ENCODE data around the gene CEBPZOS. TPM values are rescaled to one million over a fixed set of nuclear protein-coding genes. Genes with fewer than 3 reads are reported as not detected.
A peak's percentile ranks its signal among the peaks of the same experiment; 100 is the strongest.

The CEBPZOS gene
- total and polyA plus RNA-seq, 9 of the 15 experiments (the other 6 are each of a cell fraction or from before 2014, with no cell fraction given) = 21.7 to 64.8 (median 46.7) TPM

DNA sequence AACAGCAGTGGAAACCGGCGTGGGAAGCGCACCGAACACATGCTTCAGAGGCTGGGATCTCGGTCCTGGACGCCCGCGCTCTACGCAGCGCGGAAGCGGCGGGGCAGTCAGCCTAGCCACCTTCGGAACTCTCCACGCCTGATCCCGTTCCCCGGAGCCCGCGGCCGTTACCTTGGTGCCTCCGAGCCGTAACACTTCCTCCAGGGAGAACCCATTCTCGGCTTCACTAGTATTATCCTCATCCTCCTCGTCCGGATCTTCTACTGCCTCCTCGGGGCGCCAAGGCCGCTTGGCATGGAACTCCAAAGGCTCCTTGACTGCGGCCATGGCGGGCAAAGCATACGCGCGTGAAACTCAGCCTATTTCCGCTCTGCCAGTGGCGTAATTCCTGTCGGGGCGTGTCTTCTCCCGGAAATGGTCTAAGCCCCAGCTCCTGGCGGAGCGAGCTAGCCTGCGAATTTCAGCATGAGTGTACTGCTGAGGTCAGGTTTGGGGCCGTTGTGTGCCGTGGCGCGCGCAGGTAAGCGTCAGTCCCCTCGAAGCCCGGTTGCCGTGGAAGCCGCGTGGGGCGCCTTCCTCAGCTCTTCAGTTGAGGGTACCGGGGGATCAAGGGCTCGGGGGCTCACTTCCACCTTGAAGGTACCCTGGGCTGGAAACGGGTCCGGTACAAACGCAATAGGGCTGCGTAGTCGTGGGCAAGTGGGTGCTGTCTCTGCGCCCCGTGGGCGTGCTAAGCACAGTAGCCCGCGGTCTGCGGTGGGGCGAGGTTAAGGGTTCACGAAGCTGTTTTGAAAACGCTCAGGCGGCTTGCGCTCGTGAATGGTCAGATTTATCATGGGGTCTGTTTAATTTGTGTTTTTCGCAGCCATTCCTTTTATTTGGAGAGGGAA is 35.2 kb downstream of the CEBPZOS start, which contains the start of the genes CEBPZ and NDUFAF7 (continued):
- TF ChIP-seq ZNF174 (CRISPR knock-in tag; IDR thresholded peaks at IDR 0.05) (no peak), TBP (optimal IDR thresholded peaks at IDR 0.05; ENCODE audit: low read depth, low read length) (peak; percentile 87), HNRNPH1 (optimal IDR thresholded peaks at IDR 0.05; ENCODE audit: low read depth, low read length) (no peak), NUFIP1 (IDR thresholded peaks at IDR 0.05; ENCODE audit: partially characterized antibody) (no peak), PPARD (CRISPR knock-in tag; IDR thresholded peaks at IDR 0.05) (no peak), OTX1 (CRISPR knock-in tag; IDR thresholded peaks at IDR 0.05) (no peak), KDM4B (IDR thresholded peaks at IDR 0.05; ENCODE audit: borderline replicate concordance in 2 of 2, low read depth in 1 of 2) (no peak), FOXJ3 (CRISPR knock-in tag; IDR thresholded peaks at IDR 0.05) (no peak), BRD9 (IDR thresholded peaks at IDR 0.05; ENCODE audit: low read depth, partially characterized antibody) (no peak)
- TF ChIP-seq, protein P1, sequence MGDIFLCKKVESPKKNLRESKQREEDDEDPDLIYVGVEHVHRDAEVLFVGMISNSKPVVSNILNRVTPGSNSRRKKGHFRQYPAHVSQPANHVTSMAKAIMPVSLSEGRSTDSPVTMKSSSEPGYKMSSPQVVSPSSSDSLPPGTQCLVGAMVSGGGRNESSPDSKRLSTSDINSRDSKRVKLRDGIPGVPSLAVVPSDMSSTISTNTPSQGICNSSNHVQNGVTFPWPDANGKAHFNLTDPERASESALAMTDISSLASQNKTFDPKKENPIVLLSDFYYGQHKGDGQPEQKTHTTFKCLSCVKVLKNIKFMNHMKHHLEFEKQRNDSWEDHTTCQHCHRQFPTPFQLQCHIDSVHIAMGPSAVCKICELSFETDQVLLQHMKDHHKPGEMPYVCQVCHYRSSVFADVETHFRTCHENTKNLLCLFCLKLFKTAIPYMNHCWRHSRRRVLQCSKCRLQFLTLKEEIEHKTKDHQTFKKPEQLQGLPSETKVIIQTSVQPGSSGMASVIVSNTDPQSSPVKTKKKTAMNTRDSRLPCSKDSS (IDR thresholded peaks at IDR 0.05; ENCODE audit: low read depth, partially characterized antibody) = no peak
- TF ChIP-seq, protein P2, sequence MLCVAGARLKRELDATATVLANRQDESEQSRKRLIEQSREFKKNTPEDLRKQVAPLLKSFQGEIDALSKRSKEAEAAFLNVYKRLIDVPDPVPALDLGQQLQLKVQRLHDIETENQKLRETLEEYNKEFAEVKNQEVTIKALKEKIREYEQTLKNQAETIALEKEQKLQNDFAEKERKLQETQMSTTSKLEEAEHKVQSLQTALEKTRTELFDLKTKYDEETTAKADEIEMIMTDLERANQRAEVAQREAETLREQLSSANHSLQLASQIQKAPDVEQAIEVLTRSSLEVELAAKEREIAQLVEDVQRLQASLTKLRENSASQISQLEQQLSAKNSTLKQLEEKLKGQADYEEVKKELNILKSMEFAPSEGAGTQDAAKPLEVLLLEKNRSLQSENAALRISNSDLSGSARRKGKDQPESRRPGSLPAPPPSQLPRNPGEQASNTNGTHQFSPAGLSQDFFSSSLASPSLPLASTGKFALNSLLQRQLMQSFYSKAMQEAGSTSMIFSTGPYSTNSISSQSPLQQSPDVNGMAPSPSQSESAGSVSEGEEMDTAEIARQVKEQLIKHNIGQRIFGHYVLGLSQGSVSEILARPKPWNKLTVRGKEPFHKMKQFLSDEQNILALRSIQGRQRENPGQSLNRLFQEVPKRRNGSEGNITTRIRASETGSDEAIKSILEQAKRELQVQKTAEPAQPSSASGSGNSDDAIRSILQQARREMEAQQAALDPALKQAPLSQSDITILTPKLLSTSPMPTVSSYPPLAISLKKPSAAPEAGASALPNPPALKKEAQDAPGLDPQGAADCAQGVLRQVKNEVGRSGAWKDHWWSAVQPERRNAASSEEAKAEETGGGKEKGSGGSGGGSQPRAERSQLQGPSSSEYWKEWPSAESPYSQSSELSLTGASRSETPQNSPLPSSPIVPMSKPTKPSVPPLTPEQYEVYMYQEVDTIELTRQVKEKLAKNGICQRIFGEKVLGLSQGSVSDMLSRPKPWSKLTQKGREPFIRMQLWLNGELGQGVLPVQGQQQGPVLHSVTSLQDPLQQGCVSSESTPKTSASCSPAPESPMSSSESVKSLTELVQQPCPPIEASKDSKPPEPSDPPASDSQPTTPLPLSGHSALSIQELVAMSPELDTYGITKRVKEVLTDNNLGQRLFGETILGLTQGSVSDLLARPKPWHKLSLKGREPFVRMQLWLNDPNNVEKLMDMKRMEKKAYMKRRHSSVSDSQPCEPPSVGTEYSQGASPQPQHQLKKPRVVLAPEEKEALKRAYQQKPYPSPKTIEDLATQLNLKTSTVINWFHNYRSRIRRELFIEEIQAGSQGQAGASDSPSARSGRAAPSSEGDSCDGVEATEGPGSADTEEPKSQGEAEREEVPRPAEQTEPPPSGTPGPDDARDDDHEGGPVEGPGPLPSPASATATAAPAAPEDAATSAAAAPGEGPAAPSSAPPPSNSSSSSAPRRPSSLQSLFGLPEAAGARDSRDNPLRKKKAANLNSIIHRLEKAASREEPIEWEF (CRISPR knock-in tag; IDR thresholded peaks at IDR 0.05) = no peak
- TF ChIP-seq, protein P3, sequence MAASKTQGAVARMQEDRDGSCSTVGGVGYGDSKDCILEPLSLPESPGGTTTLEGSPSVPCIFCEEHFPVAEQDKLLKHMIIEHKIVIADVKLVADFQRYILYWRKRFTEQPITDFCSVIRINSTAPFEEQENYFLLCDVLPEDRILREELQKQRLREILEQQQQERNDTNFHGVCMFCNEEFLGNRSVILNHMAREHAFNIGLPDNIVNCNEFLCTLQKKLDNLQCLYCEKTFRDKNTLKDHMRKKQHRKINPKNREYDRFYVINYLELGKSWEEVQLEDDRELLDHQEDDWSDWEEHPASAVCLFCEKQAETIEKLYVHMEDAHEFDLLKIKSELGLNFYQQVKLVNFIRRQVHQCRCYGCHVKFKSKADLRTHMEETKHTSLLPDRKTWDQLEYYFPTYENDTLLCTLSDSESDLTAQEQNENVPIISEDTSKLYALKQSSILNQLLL (CRISPR knock-in tag; IDR thresholded peaks at IDR 0.05; ENCODE audit: borderline replicate concordance) = no peak
- TF ChIP-seq, protein P4, sequence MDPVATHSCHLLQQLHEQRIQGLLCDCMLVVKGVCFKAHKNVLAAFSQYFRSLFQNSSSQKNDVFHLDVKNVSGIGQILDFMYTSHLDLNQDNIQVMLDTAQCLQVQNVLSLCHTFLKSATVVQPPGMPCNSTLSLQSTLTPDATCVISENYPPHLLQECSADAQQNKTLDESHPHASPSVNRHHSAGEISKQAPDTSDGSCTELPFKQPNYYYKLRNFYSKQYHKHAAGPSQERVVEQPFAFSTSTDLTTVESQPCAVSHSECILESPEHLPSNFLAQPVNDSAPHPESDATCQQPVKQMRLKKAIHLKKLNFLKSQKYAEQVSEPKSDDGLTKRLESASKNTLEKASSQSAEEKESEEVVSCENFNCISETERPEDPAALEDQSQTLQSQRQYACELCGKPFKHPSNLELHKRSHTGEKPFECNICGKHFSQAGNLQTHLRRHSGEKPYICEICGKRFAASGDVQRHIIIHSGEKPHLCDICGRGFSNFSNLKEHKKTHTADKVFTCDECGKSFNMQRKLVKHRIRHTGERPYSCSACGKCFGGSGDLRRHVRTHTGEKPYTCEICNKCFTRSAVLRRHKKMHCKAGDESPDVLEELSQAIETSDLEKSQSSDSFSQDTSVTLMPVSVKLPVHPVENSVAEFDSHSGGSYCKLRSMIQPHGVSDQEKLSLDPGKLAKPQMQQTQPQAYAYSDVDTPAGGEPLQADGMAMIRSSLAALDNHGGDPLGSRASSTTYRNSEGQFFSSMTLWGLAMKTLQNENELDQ (CRISPR knock-in tag; IDR thresholded peaks at IDR 0.05; ENCODE audit: borderline replicate concordance) = 0 out of 2 replicates have a peak, but pooled peaks have one; percentile 71
- TF ChIP-seq, protein P5, sequence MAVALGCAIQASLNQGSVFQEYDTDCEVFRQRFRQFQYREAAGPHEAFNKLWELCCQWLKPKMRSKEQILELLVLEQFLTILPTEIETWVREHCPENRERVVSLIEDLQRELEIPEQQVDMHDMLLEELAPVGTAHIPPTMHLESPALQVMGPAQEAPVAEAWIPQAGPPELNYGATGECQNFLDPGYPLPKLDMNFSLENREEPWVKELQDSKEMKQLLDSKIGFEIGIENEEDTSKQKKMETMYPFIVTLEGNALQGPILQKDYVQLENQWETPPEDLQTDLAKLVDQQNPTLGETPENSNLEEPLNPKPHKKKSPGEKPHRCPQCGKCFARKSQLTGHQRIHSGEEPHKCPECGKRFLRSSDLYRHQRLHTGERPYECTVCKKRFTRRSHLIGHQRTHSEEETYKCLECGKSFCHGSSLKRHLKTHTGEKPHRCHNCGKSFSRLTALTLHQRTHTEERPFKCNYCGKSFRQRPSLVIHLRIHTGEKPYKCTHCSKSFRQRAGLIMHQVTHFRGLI (CRISPR knock-in tag; IDR thresholded peaks at IDR 0.05) = no peak
